ENCODE measurements around the gene LYSMD2. TPM values are rescaled to one million over a fixed set of nuclear protein-coding genes. Genes with fewer than 3 reads are reported as not detected.

LYSMD2 gene
- total RNA-seq, 1 donor from 2014 or later: 9.7 TPM

- DNase-seq (ENCODE audit: low spot score): no peak
These were observed 15.4 kb upstream of the LYSMD2 start for GRCh38 chr15:51752888-51753287.

- DNase-seq (ENCODE audit: low spot score): no peak
These were observed 14.5 kb upstream of the LYSMD2 start for GRCh38 chr15:51751697-51752683.

GRCh38 chr15:51750792-51751696 lies 13.6 kb upstream of the LYSMD2 start, which contains the start of gene TMOD2:
TSS of gene TMOD2 (plus strand) at chr15:51751597. CDS start at chr15:51766442, 14,845 bp downstream.
- DNase-seq (ENCODE audit: low spot score): no peak

- no peak for DNase-seq (ENCODE audit: low spot score)
These were observed 12.7 kb upstream of the LYSMD2 start for GRCh38 chr15:51750186-51750585.

GRCh38 chr15:51749307-51749706 lies 11.9 kb upstream of the LYSMD2 start:
- DNase-seq (ENCODE audit: low spot score): no peak

GRCh38 chr15:51739061-51739712 lies 1.7 kb upstream of the LYSMD2 start:
- no peak for DNase-seq (ENCODE audit: low spot score)

GRCh38 chr15:51738553-51738952 lies 1.1 kb upstream of the LYSMD2 start:
- DNase-seq (ENCODE audit: low spot score): no peak

- DNase-seq (ENCODE audit: low spot score): no peak
These were observed 519 bp downstream of the LYSMD2 start for GRCh38 chr15:51736751-51737521.

- DNase-seq (ENCODE audit: low spot score): no peak
These were observed 1.4 kb downstream of the LYSMD2 start for GRCh38 chr15:51736069-51736468.

- no peak for DNase-seq (ENCODE audit: low spot score)
These were observed 2.0 kb downstream of the LYSMD2 start for GRCh38 chr15:51735228-51736010.

- no peak for DNase-seq (ENCODE audit: low spot score)
These were observed 4.8 kb downstream of the LYSMD2 start for GRCh38 chr15:51732646-51733045.

- DNase-seq (ENCODE audit: low spot score): no peak
These were observed 5.7 kb downstream of the LYSMD2 start for GRCh38 chr15:51731549-51732267.

GRCh38 chr15:51727141-51727897 lies 10.1 kb downstream of the LYSMD2 start:
- DNase-seq (ENCODE audit: low spot score): no peak

- DNase-seq (ENCODE audit: low spot score): no peak
These were observed 11.0 kb downstream of the LYSMD2 start for GRCh38 chr15:51726302-51727073.

- DNase-seq (ENCODE audit: low spot score): no peak
These were observed 12.8 kb downstream of the LYSMD2 start for GRCh38 chr15:51724673-51725072.

GRCh38 chr15:51724199-51724598 lies 13.3 kb downstream of the LYSMD2 start:
- no peak for DNase-seq (ENCODE audit: low spot score)

- no peak for DNase-seq (ENCODE audit: low spot score)
These were observed 16.1 kb downstream of the LYSMD2 start for GRCh38 chr15:51721199-51721960.

Measured in mesenteric fat pad (tissue), 1 donor.